Sigmoid colon (tissue), 7 donors: ENCODE measurements around the gene MYO5C. TPM values are rescaled to one million over a fixed set of nuclear protein-coding genes. Genes with fewer than 3 reads are reported as not detected.
A peak's percentile ranks its signal among the peaks of the same experiment; 100 is the strongest.

Source experiments
- DNase-seq: peaks from one replicate; pipeline ENCODE4 v3.0.0-alpha.2; 2019
- H3K27ac ChIP-seq, 4 donors: fragments of 200-600 bp; sonication (generic); one replicate each; pipeline ENCODE4 v1.5.1; 2016 to 2019; ENCODE audit warnings: mild to moderate bottlenecking in 1 of 4
- H3K27me3 ChIP-seq, 3 donors: fragments of 200-600 bp; sonication (generic); one replicate each; pipeline ENCODE4 v1.5.1; 2019; ENCODE audit warnings: mild to moderate bottlenecking in 1 of 3
- H3K36me3 ChIP-seq, 4 donors: fragments of 200-600 bp; sonication (generic); one replicate each; pipeline ENCODE4 v1.5.1; 2016 to 2019
- H3K4me1 ChIP-seq, 4 donors: fragments of 200-600 bp; sonication (generic); one replicate each; pipeline ENCODE4 v1.5.1; 2017 to 2019
- H3K4me3 ChIP-seq, 4 donors: fragments of 200-600 bp; sonication (generic); one replicate each; pipeline ENCODE4 v1.5.1; 2017 to 2019; ENCODE audit warnings: mild to moderate bottlenecking in 2 of 4, moderate library complexity in 1 of 4
- H3K9me3 ChIP-seq, 4 donors: fragments of 200-600 bp in 3 of 4; sonication (generic) in 3 of 4; one replicate each; pipeline versions ENCODE4 v1.5.1 to v1.6.1; 2013 to 2019
- EP300 ChIP-seq, 4 donors: sonication (generic); formaldehyde crosslinking; IDR thresholded peaks; one replicate each; pipeline ENCODE4 v1.6.1; 2017; ENCODE audit warnings: antibody characterized with exemption in 4 of 4
- POLR2A ChIP-seq, 2 donors: fragments of 450-650 bp; IDR thresholded peaks; one replicate each; pipeline ENCODE4 v1.6.1; 2016; ENCODE audit warnings: antibody characterized with exemption in 2 of 2, mild to moderate bottlenecking in 2 of 2, moderate library complexity in 2 of 2
- POLR2AphosphoS5 ChIP-seq, 4 donors: sonication (generic); formaldehyde crosslinking; IDR thresholded peaks; one replicate each; pipeline ENCODE4 v1.6.1; 2017; ENCODE audit warnings: antibody characterized with exemption in 4 of 4
- WGBS, 2 donors: extraction: QIAGEN DNeasy Blood & Tissue Kit; methylation state at CpG; one replicate each; pipeline ENCODE4 v1.1.7; 2013; 5-methylcytosine and 5-hydroxymethylcytosine counted together
- intact Hi-C: fragments of 100-400 bp; cut with DNase I; formaldehyde crosslinking; loops from one replicate; pipeline ENCODE4 v1.15.1; 2023
- polyA plus RNA-seq, 3 donors: library from polyadenylated mRNA; stranded (reverse); fragments of 200-250 nt; gene quantifications; one replicate each; pipeline ENCODE4 v1.2.3, GENCODE V29; 2013
- total RNA-seq, 4 donors: library from RNA; depleted of rRNA; stranded (reverse); fragments of >200 nt; gene quantifications; one replicate each; pipeline ENCODE4 v1.1.0, GENCODE V29; 2016
- TF ChIP-seq, protein P1 (sequence below), 4 experiments: fragments of 450-650 bp in 3 of 4; fragments of 200-600 bp in 1 of 4; IDR thresholded peaks; one replicate each; pipeline ENCODE4 v1.5.1; 2016 to 2019; ENCODE audit warnings: antibody characterized with exemption in 4 of 4, mild to moderate bottlenecking in 3 of 4, moderate library complexity in 2 of 4
- donor health status: healthy with polysubstance abuse.
- donor health status: Bipolar disorder and iron deficiency.
- donor health status: healthy.

Gene MYO5C
- total and polyA plus RNA-seq, 7 donors: 3.6 to 16.5 (median 11.9) TPM

DNA sequence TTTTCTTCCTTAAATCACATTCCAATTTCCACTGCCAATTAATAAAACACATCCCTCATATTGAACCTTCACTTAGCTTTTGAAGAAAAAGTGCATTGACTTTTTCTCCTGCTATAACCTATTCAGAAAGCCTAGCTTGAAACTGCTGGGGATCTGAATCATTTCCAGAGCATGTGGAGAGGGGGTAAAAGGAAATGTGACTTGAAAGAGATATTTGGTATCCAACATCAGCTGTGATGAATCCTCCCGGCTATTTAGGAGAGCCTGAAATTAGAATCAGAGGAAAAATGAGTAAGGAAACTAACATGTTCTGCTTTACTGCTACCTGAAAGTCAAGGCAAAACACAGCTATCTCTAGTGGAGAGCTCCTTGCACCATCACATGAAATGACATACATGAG is 101.8 kb downstream of the MYO5C start:
- H3K36me3 ChIP-seq: no peaks in the 10 kb centered on the region
- WGBS, 2 donors: 81 to 94% methylated on average over 1 of the region's 1 CpG
- intact Hi-C loops: no loop called here
- H3K27me3 ChIP-seq: no peaks in the 10 kb centered on the region
- H3K4me1 ChIP-seq: no peaks in the 10 kb centered on the region
- no peak overlapping the region for H3K27ac ChIP-seq
- H3K9me3 ChIP-seq: no peaks in the 10 kb centered on the region
- TF ChIP-seq EP300 (IDR thresholded peaks at IDR 0.05): no peak
- no peak for TF ChIP-seq POLR2AphosphoS5 (IDR thresholded peaks at IDR 0.05)
- no peak for TF ChIP-seq POLR2A (IDR thresholded peaks at IDR 0.05)
- TF ChIP-seq, protein P1, sequence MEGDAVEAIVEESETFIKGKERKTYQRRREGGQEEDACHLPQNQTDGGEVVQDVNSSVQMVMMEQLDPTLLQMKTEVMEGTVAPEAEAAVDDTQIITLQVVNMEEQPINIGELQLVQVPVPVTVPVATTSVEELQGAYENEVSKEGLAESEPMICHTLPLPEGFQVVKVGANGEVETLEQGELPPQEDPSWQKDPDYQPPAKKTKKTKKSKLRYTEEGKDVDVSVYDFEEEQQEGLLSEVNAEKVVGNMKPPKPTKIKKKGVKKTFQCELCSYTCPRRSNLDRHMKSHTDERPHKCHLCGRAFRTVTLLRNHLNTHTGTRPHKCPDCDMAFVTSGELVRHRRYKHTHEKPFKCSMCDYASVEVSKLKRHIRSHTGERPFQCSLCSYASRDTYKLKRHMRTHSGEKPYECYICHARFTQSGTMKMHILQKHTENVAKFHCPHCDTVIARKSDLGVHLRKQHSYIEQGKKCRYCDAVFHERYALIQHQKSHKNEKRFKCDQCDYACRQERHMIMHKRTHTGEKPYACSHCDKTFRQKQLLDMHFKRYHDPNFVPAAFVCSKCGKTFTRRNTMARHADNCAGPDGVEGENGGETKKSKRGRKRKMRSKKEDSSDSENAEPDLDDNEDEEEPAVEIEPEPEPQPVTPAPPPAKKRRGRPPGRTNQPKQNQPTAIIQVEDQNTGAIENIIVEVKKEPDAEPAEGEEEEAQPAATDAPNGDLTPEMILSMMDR (IDR thresholded peaks at IDR 0.05): no peak
- no peak overlapping the region for H3K4me3 ChIP-seq
- no peak for DNase-seq

- no peak overlapping the region for H3K4me3 ChIP-seq
- 87 to 88% methylated on average over 4 of the region's 4 CpGs for WGBS, 2 donors
- no peaks in the 10 kb centered on the region for H3K27me3 ChIP-seq
- intact Hi-C loops: no loop called here
- TF ChIP-seq EP300 (IDR thresholded peaks at IDR 0.05): no peak
- TF ChIP-seq, protein P1 (IDR thresholded peaks at IDR 0.05): no peak
- no peak for TF ChIP-seq POLR2A (IDR thresholded peaks at IDR 0.05)
- no peak for TF ChIP-seq POLR2AphosphoS5 (IDR thresholded peaks at IDR 0.05)
- H3K9me3 ChIP-seq: no peaks in the 10 kb centered on the region
- no peak overlapping the region for H3K27ac ChIP-seq
- no peaks in the 10 kb centered on the region for H3K4me1 ChIP-seq
- DNase-seq: no peak
- H3K36me3 ChIP-seq: no peaks in the 10 kb centered on the region
These were observed 102.3 kb downstream of the MYO5C start for GRCh38 chr15:52193321-52193720.

DNA sequence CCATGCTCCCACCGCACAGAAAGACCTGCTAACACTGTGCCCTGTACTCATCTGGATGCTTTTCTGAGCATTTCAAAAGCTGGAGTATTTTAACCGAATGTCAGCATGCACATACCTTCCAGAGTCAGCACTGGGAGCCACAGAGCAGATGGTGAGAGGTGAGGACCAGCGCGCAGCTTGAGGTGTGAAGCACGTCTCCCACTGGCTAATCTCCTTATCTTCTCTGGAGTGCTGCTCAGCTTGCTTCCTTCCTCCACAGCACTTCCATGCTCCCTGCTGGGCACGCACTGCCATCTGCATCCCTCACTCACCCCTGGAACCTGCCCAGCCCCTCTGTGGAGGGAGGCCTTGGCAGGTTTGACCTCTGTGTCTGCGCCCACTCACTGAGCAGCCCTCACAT is 104.4 kb downstream of the MYO5C start, which contains the start of gene GNB5:
TSS of gene GNB5 (minus strand) at position 186 of the 400 bp plus-strand sequence. CDS start 6,716 bp downstream, outside the sequence.
- Histone ChIP-seq H3K36me3 (no peaks in the 10 kb centered on the region), H3K4me1 (no peaks in the 10 kb centered on the region), H3K27ac (no peak within 1 kb of the TSS), H3K27me3 (no peaks in the 10 kb centered on the region), H3K9me3 (no peaks in the 10 kb centered on the region), H3K4me3 (no peak within 1 kb of the TSS)
- intact Hi-C loops: no loop called here
- 80 to 91% methylated on average over 7 of the region's 7 CpGs for whole genome bisulfite sequencing, 2 donors
- DNase-seq: no peak
- TF ChIP-seq, protein P1 (IDR thresholded peaks at IDR 0.05): no peak
- TF ChIP-seq EP300 (IDR thresholded peaks at IDR 0.05): no peak
- no peak for TF ChIP-seq POLR2A (IDR thresholded peaks at IDR 0.05)
- TF ChIP-seq POLR2AphosphoS5 (IDR thresholded peaks at IDR 0.05): no peak

DNA sequence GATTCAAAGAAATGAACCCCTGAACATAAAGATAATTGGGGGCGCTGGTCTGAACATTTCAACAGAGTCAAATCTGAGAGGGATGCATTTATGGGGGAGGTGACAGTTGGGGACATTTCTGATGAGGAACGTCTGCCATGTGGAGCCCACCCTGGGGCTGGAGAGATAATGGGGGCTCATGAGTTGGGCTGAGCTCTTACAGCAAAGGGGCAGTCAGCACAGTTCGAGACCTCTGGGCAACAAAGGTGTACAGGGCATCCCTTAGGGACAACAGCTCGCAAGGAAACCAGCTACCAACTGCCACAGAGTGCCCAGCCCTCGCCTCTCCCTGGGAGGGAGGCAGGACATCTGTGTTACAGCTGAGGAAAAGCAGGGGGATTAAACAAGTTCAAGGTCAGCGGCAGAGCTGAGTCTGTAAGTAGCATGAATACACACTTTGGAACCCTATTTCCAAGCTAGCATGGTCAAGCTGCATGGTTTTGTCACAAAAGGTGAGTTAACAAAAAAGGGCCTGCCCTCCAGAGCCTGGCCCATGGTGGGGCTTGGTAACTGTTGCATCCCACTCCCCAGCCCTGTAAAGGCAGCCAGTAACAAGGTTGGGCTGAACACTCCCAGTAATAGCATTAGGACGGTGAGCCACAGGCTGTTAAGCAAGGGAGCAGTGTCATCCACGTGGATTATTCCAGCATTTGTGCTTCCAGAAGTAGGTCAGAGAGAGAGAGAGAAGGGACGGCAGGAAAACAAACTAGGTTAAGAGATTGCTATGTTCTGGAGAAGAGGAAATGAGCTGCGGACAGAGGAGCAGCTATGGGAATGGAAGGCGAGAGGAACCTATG is 108.7 kb downstream of the MYO5C start:
- TF ChIP-seq POLR2AphosphoS5 (IDR thresholded peaks at IDR 0.05): no peak
- no peak for TF ChIP-seq POLR2A (IDR thresholded peaks at IDR 0.05)
- no peak for TF ChIP-seq EP300 (IDR thresholded peaks at IDR 0.05)
- TF ChIP-seq, protein P1 (IDR thresholded peaks at IDR 0.05): no peak
- Histone ChIP-seq H3K36me3 (no peaks in the 10 kb centered on the region), H3K27ac (peak overlapping the region in 3 of 4 donors; percentile 39 to 52 (median 49)), H3K4me1 (no peaks in the 10 kb centered on the region), H3K27me3 (no peaks in the 10 kb centered on the region), H3K9me3 (no peaks in the 10 kb centered on the region), H3K4me3 (no peak overlapping the region)
- DNase-seq: no peak
- intact Hi-C loops: no loop called here
- WGBS, 2 donors: 86 to 89% methylated on average over 11 of the region's 11 CpGs
